Stimulated activated CD4-positive, alpha-beta T cell treated with anti-CD3 and anti-CD28 coated beads, TNF-alpha, amount 100 ng/mL, for 1 hour (primary cell): ENCODE data around the gene BSND.
"Not testable (repeated sequence)": the region's sequence is repeated elsewhere in the genome, so short reads cannot be mapped to it uniquely, and the experiment has no call there.

Source experiments
- DNase-seq, 3 donors: peaks; one replicate each; pipeline ENCODE4 v3.0.0-alpha.2; 2020; ENCODE audit warnings: low read depth in 3 of 3, low spot score in 1 of 3

Gene BSND

DNA sequence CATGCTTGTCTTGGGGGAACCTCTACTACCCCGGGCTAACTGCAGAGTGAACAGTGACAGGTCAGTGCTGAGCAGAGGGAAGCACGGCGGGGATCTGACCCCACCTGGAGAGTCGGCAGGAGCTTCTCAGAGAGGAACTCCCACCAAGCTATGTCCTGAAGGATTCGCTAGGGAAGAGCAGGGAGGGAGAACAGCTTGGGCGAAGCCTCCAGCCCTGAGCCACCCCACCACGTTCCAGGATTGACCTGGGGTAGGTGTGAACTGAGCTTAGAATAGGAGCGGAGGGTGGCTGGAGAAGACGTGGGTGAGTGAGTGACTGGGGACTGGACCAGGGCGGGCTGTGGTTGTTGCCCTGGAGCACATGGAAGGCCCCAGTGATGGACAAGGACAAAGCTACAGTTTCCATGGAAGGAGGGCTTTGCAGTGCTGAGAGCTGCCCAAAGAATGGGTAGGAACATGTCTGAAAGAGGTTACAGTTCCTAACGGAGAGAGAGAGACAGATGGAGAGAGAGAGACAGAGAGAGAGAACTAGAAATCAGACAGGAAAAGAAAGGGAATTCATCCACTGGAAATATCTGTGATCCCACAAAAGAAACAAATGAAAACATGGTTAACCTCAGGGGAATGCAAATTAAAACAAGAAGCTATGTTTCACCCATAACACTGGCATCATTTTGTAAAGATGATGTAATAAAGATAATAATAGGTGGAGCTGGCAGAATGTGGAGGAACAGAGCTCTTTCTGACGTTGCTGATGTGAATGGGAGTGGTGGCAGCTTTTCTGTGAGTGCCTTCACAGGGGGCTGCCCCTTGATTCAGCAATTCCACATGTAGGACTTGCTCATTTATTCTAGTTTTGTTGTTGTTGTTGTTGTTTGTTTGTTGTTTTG is 17.2 kb downstream of the BSND start:
- DNase-seq: no peak

DNA sequence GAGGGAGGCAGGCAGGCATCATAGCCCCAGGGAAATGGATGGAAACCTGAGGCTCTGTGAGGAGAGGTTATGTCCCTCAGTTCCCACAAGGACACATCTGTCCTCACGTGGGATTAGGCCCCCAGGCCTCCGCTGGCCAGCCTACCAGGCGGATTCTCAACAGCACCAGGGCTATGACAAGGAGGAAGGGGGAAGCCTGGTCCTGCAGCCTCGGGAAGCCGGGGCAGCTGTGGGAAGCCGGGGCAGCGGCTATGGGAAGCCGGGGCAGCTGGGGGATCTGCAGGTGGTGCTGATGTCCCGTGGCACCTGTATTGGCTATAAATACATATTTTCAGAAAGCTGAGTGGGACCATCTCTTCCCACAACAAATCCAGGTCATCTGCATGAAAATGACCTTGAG is 19.7 kb downstream of the BSND start:
- DNase-seq: no peak

DNA sequence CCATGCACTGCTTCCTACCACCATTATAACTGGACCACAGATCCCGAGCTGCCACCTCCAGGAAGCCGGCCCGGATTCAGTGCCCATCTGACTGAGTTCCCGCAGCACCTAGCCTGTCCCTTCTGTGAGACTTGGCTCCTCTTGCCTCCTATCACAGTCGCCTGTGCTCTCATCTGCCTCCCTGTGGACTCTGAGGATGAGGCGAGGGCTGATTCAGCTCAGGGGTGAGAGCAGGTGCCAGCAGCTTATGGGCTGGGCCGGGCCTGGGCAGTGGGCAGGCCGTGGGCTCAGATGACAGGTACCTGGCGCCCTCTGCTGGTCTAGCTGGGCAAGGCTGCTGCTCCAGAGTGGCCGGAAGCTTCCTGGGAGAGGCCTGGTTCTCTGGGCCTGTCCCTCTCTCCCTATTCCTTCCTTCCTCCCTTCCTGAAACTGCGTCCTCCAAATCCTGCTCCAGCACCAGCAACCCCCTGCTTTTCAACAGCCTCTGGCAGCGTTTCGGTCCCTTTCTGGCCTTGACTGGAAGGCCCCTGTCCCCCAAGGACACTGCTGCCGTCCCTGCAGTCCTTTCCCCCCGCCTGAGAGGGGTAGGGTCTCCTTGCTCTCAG is 23.3 kb downstream of the BSND start:
- peak in 2 of 3 donors; percentile 25 to 52 for DNase-seq

DNA sequence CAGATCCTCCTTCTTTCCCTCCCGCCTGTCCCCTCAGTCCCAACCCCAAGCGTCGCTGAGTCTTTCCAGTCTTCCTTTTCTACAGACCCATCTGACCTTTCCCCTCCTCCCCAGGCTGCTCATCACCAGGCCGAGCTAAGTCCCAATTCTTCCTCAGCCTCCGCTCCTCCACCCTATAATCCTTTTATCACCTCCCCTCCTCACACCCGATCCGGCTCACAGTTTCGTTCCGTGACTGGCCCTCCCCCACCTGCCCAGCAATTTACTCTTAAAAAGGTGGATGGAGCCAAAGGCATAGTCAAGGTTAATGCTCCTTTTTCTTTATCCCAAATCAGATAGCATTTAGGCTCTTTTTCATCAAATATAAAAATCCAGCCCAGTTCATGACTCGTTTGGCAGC is 25.4 kb downstream of the BSND start:
- DNase-seq: not testable (repeated sequence)

DNA sequence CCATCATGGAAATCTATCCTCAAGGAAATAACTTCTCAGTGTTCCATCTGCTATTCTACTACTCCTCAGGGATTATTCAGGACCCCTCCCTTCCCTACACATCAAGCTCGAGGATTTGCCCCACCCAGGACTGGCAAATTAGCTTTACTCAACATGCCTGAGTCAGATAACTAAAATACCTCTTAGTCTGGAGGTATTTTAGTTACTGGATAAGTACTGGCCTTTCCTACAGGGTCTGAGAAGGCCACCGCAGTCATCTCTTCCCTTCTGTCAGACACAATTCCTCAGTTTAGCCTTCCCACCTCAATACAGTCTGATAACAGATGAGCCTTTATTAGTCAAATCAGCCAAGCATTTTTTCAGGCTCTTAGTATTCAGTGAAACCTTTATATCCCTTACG is 27.9 kb downstream of the BSND start:
- DNase-seq: not testable (repeated sequence)

DNA sequence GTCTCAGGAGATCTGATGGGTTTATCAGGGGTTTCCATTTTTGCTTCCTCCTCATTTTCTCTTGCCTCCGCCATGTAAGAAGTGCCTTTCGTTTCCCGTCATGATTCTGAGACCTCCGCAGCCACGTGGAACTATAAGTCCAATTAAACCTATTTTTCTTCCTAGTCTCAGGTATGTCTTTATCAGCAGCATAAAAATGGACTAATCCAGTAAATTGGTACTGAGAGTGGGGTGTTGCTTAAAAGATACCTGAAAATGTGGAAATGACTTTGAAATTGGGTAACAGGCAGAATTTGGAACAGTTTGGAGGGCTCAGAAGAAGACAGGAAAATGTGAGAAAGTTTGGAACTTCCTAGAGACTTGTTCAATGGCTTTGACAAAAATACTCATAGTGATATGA is 32.4 kb downstream of the BSND start:
- not testable (repeated sequence) for DNase-seq

DNA sequence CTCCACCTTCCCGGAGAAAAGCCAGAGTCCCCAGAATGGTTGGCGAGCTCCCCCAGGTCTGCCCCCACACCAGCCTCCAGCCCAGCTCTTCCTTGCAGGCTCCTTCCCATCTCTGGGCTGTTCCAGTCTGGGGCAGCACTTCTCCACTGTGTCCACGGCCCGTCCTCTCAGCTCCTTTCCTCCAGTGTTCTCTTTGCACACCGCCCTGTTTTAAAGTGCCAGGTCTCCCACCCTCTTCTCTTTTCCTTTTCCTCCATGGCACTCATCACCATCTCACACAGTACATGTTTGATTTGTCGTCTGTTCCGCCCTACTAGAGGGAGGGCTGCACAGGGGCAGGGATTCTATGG is 34.5 kb downstream of the BSND start:
- DNase-seq: no peak

DNA sequence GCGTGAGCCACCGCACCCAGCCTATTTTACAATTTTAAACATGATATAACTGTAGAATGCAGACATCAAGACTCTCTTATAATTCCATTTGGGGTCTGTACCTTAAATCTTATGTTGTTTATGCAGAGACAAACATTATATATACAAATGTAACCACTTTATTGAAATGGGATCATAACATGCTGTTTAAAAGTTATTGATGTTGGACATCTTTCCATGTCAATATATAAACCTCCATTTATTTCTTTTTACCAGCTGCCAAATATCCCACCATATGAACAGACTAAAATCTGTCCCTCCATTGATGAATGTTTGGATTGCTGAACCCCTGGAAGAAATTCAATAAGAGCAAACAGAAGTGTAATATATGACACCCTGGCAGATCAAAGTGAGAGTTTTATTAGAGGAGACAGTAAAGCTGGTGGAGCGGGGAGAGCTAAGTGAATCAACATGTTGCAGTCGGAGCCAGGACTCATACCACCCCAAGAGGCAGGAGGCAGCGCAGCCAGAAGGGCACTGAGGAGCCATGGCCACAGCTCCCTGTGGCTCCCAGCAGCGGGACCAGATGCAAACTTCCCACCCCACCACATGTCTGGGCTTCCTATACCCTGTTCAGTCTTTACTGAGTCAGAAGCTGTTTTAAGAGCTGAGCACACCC is 35.9 kb downstream of the BSND start:
- DNase-seq: no peak

DNA sequence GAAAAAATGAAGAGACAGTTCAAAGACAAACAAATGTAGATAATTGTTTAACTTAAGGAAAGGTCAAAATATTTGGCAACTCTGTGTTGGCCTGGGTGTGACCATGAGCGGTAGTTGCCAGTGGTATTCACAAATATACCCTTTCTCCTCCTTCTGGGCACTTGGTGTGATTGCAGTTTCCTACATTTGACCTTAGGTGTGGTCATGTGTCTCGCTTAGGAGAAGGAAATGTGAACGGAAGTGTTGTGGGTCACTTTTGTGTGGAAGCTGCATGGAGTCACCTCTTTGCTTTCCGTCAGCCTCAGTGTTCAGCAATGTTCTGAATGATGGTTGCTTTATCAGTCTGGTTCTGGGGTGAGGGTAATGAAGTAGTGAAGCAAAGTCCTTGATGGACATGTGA is 37.2 kb downstream of the BSND start:
- DNase-seq: no peak

DNA sequence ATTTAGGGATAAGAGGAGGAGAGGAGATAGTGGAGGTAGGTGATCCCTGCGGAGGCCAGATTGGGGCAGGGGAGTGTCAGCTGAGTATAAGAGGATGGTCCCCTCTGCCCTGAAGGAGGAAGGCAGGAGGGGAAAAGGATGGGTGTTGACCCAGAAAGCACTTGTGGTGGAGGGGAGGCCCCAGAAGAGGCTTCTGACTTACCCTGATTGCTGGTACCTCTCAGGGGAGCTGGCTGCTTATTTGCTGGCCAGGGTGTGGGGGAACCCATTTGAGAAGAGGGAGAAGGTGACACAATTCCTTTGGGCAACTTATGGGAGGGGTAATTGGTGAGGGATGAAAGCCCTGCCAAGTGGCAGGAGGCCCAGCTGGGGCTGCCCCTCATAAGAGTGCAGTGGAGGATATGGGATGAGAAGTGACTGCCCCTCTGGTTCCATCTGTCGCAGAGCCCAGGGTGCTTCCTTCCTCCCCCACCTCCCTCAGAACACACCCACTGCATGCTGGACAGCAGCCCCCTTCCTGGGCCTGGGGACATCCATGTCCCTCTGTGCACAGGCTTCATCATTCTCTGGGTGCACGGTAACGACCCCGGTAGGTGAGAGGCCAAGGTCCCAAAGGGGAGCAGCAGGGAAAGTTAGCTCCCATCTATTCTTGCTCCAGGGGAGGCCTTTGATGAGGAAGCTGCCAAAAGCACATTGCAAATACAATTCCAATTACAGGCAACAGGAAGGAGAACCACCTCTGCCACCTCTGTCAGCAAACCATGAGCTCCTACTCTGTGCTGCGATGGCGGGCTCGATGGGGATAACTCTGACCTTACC is 39.2 kb downstream of the BSND start:
- DNase-seq: no peak

DNA sequence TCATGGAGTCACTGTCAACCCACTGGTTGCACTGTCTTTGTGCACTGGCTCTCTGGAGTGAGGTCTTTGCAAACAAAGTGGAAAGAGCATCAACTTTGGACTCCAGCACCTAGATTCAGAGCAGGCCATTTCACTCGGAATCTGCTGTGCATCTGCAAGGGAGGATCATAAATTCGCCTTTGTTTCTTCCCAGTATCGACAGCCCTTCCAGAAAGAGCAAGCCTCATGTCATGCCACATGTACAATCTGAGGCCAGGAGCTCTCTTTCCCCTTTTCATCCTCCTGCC is 39.8 kb downstream of the BSND start:
- no peak for DNase-seq

DNA sequence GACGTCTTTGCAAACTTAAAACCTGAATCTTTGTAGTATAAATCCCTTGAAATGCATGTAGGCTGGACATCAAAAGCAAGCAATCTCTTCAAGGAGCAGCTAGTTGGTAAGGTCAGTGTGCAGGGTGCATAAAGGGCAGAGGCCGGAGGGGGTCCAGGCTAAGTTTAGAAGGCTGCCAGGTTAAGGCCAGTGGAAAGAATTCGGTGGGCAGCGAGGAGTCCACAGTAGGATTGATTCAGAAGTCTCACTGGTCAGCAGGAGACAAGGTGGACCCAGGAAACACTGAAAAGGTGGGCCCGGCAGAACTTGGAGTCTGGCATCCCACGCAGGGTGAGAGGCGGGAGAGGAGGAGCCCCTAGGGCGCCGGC is 40.2 kb downstream of the BSND start:
- no peak for DNase-seq

DNA sequence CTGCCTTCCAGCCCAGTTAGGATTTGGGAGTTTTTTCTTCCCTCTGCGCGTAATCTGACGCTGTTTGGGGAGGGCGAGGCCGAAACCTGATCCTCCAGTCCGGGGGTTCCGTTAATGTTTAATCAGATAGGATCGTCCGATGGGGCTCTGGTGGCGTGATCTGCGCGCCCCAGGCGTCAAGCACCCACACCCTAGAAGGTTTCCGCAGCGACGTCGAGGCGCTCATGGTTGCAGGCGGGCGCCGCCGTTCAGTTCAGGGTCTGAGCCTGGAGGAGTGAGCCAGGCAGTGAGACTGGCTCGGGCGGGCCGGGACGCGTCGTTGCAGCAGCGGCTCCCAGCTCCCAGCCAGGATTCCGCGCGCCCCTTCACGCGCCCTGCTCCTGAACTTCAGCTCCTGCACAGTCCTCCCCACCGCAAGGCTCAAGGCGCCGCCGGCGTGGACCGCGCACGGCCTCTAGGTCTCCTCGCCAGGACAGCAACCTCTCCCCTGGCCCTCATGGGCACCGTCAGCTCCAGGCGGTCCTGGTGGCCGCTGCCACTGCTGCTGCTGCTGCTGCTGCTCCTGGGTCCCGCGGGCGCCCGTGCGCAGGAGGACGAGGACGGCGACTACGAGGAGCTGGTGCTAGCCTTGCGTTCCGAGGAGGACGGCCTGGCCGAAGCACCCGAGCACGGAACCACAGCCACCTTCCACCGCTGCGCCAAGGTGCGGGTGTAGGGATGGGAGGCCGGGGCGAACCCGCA is 40.8 kb downstream of the BSND start, which contains the start of gene PCSK9:
Gene PCSK9 (plus strand): TSS at position 207 of the 741 bp plus-strand sequence. CDS start 290 bp downstream, at position 497.
- no peak for DNase-seq

DNA sequence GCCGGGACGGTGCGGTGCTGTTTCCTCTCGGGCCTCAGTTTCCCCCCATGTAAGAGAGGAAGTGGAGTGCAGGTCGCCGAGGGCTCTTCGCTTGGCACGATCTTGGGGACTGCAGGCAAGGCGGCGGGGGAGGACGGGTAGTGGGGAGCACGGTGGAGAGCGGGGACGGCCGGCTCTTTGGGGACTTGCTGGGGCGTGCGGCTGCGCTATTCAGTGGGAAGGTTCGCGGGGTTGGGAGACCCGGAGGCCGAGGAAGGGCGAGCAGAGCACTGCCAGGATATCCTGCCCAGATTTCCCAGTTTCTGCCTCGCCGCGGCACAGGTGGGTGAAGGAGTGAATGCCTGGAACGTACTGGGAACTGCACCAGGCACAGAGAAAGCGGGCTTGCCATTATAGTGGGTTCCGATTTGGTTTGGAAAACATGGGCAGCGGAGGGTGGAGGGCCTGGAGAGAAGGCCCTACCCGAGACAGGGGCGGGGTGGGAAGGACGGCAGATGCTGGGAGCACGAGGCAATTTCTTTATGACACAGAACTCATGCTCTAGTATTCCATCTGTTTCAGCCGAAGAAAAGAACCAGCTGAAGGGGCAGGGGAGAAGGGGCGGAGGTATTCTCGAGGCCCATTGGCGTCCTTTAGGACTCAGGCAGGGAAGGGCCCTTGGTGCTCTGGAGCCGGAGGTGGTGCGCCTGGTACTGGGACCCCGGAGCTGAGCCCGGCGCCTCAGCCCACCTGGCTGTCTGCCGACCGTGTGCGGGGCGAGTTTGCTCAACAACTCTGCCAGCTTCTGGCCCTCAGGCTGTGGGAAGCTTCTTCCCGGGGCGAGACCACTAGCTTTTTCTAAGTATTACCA is 41.6 kb downstream of the BSND start:
- DNase-seq: no peak

DNA sequence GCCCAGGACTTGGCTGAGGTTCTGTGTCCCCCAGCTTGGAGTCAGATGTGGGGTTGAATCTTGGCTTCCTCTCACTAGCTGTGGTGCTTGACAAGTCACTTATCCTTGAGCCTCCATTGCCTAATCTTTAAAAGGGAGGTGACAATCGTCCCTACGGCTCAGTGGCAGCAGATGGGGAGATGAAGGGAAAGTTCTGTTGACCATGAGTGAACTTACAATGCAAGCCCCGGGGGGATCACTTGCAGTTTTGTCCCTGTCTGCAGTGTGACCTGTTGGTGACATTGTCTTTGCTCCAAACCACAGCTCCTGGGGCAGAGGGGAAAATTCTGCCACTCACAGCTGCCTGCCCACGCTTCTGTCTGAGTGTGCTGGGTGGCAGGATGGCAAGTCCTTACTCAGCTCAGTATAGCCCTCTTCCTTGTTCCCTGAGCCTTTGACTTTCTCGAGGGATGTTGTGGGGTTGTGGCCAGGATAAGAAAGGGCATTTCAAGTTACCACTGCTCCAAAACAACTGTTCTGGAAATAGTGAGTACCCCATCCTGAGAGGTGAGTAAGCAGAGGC is 42.3 kb downstream of the BSND start:
- DNase-seq: no peak

DNA sequence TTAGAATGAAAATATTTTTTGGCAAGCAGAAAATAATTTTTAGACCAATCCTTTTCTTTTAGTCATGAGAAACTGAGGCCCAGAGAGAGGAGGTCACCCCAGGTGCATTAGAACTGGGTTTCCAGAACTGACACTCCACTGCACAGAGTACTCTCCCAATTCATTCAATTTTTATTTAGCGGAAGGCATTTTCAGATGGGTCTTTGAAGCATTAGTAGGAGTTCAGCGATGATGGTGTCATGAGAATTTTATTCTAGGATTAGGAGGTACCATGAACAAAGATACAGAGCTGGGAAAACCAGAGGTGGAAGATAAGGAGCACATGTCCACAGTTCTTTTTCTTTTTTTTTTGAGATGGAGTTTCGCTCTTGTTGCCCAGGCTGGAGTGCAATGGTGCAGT is 42.9 kb downstream of the BSND start:
- DNase-seq: no peak

DNA sequence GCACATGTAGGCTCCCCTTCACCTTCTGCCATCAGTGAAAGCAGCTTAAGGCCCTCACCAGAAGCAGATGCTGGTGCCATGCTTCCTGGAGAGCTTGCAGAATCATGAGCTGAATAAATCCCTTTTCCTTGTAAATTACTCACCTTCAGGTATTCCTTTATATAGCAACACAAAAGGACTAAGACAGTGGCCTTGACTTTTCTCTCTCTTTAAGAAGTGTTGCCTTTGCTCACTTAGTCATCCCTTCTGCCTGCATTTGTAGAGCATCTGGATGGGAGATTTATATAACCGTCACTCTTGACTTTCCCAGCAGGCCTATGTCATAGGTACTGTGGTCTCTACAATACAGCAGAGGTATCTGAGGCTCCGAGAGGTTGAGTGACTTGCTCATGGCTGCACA is 44.3 kb downstream of the BSND start:
- no peak for DNase-seq

DNA sequence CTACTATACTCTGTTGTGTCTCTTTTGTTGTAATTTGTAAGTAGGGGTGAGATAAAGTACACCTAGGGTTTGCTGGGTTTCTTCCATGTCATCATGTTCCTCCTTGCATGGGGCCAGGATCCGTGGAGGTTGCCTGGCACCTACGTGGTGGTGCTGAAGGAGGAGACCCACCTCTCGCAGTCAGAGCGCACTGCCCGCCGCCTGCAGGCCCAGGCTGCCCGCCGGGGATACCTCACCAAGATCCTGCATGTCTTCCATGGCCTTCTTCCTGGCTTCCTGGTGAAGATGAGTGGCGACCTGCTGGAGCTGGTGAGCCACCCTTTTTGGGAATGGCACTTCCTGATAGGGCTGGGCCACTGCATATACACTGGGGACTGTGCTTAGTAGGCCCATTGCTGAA is 45.0 kb downstream of the BSND start:
- DNase-seq: no peak

DNA sequence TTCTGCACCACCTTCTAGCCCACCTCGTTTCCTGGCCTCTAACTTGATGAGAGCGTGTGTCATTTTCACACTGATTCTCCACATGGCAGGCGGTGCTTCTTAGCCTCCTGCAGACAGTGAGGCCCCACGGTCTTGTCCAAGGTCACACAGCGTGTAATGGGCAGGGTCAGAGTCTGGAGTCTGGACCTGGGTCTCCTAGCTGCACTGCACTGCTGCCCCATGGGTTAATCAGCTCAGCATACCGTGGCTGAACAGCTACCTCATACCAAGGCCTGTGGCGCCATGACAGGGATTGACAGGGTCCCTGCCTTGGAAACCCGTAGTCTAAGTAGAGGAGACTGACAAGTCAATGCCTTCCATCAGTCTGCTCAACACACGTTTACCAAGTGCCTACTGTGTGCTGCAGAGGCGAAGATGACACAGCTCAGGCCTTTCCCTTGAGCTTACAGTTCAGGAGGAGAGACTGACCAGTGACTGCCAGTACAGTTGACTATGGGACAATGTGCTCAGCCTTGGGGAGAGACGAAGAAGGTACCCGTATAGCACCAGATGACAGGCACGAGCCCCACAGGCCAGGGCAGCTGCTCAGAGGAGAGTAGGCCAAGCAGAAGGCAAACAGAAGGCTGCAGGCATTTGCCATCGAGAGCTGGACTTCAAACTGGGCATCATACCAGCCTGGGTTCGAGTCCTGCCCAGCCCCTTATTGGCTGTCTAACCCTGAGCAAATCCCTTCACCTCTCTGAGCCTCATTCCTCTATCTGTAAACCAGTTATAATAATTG is 46.1 kb downstream of the BSND start:
- DNase-seq: no peak
